ENCODE measurements around the gene SERF2.
"Not testable (repeated sequence)": the region's sequence is repeated elsewhere in the genome, so short reads cannot be mapped to it uniquely, and the experiment has no call there.

Gene SERF2

DNA sequence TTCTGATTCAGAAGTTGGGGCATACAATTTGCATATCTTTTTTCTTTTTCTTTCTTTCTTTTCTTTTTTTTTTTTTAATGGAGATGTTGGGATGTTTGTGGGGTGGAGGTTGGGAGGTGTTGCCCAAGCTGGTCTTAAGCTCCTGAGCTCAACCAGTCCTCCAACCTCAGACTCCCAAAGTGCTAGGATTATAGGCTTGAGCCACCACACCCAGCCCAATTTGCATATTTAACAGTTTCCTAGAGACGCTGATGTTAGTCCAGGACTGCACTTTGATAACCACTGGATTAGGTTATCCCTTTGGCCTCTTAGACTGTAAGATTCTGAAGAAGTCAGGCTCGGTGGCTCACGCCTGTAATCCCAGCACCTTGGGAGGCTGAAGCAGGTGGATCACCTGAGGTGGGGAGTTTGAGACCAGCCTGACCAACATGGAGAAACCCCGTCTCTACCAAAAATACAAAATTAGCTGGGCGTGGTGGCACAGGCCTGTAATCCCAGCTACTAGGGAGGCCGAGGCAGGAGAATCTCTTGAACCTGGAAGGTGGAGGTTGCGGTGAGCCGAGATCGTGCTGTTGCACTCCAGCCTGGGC lies 37.9 kb downstream of the SERF2 start:
- not testable (repeated sequence) for DNase-seq (ENCODE audit: low spot score)

GRCh38 chr15:43830691-43831275 lies 38.7 kb downstream of the SERF2 start:
- DNase-seq (ENCODE audit: low spot score) = not testable (repeated sequence)

DNA sequence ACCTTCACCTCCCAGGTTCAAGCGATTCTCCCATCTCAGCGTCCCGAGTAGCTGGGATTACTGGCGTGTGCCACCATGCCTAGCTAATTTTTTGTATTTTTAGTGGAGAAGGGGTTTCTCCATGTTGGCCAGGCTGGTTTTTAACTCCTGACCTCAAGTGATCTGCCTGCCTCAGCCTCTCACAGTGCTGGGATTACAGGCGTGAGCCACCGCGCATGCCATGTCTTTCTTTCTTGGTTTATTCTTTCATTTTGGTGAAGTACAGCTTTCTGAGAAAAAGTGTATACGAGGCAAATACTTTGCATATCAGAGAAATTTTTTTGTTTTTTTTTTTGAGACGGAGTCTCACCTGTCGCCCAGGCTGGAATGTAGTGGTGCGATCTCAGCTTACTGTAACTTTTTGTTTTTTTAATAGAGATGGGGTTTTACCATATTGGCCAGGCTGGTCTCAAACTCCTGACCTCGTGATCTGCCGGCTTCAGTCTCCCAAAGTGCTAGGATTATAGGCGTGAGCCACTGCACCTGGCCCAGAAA lies 39.5 kb downstream of the SERF2 start:
- not testable (repeated sequence) for DNase-seq (ENCODE audit: low spot score)

DNA sequence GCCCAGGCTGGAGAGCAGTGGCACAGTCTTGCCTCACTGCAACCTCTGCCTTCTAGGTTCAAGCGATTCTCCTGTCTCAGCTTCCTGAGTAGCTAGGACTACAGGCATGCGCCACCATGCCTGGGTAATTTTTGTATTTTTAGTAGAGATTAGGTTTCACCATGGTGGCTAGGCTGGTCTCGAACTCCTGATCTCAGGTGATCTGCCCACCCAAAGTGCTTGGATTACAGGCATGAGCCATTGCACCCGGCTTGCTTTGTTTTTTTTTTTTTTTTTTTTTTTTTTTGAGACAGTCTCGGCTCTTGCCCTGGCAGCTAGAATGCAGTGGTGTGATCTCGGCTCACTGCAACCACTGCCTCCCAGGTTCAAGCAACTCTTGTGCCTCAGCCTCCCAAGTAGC lies 40.4 kb downstream of the SERF2 start:
- not testable (repeated sequence) for DNase-seq (ENCODE audit: low spot score)

DNA sequence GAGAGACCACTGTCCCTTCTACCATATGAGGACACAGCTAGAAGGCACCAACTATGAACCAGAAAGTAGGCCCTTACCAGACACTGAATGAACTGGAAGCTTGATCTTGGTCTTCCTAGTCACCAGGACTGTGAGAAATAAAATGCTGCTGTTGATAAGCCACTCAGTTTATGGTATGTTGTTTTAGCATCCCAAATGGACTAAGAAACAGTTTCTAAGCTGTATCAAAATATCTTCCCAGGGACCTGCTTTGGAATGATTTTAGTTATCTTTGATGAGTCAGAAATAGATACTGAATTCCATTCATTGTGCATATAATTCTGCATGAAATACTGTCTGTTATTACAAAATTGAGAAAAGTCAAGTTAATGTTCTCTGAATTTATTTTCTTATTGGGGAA lies 53.3 kb downstream of the SERF2 start:
- DNase-seq (ENCODE audit: low spot score) = no peak
